8988T (cell line): ENCODE results near the gene AURKAIP1.
"Not testable (repeated sequence)": the region's sequence is repeated elsewhere in the genome, so short reads cannot be mapped to it uniquely, and the experiment has no call there.

ENCODE experiments used
- DNase-seq: peaks from one replicate; pipeline ENCODE4 v3.0.0; 2011

Gene AURKAIP1

DNA sequence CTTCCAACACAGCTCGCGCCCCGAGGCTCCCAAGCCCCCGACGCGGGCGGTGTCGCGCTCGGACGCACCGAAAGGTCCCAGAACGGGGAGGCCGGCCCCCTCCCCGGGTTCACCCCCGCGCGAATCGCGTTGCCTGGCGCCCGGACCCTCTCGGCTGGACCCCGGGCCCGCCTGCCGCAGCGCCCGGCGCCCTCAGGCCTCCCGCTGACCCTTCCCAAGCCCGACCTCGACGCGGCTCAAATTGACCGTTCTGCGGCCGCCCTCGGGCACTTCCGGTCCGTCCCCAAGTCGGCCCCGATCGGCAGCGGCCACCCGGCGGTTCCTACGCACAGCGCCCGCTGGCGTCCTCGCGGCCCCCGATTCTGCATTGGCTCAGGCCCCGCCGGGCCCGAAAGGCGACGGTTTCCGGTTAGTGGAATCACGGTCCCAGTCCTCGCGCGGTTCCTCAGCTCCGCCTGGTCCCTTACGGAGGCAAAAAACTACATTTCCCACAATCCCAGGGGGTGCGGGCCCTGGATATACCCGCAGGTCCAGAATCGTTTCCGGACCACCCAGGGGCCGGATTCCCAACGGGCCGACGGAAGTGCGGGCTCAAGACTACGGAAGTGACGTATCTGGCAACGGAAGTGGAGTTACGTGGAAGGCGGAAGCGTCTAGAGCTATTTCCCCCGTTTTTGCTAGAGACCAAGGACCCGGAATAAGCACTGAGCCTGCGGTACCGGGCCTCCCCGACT is at the start of gene AURKAIP1:
TSS of gene AURKAIP1 (minus strand) at position 279 of the 734 bp plus-strand sequence. CDS start 451 bp downstream, outside the sequence.
- DNase-seq: peak; percentile 91

DNA sequence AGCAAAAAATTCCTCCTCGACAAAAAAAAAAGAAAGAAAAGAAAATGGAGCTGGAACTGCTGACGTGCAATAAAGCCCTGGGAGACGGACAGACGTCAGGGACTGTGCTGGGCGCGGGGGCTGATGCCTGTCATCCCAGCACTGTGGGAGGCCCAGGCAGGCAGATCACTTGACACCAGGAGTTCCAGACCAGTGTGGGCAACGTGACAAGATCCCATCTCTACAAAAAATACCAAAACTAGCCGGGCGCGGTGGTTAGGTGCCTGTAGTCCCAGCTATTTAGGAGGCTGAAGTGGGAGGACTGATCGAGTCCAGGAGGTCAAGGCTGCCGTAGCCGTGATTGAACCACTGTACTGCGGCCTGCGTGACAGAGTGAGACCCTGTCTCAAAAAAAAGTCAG is 49.7 kb upstream of the AURKAIP1 start:
- DNase-seq: no peak

DNA sequence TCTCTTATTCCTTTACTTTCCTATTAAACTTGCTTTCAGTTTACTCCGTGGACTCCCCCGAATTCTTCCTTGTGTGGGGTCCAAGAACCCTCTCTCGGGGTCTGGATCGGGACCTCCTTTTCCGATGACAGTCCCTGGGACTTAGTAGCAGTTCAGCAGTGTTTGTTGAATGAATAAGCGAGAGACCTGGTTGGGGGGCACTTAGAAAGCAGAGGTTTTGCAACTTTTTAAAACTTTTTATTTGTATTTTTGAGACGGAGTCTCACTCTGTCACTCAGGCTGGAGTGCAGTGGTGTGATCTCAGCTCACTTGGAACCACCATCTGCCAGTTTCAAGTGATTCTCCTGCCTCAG is 48.2 kb upstream of the AURKAIP1 start:
- DNase-seq: no peak

DNA sequence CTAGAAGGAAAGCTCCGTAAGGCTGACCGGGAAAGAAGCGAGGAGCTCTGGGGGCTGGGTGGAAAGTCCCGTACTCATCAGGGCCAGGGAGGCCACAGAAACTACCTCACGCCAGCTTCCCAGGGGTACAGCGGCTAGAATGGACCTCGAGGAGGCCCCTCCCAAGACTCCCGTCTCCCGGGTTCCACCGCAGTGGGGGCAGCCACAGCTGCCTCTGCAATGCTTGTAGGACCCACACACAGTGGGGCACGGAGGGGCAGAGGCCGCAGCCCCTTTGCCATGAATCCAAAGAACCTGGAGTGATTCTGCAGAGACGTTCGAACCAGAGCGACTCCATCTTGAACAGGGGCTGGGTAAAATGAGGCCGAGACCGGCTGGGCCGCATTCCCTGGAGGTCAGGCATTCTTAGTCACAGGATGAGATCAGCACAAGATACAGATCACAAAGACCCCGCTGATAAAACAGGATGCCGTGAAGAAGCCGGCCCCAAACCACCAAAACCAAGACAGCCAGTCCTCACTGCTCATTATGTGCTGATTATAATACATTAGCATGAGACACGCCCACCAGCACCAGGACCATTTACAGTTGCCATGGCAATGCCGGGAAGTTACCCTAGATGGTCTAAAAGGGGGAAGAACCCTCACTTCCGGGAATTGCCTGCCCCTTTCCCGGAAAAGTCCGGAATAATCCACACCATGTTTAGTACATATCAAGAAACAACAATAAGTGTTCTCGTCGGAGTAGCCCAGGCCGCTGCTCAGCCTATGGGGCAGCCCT is 47.6 kb upstream of the AURKAIP1 start:
- peak; percentile 26 for DNase-seq

DNA sequence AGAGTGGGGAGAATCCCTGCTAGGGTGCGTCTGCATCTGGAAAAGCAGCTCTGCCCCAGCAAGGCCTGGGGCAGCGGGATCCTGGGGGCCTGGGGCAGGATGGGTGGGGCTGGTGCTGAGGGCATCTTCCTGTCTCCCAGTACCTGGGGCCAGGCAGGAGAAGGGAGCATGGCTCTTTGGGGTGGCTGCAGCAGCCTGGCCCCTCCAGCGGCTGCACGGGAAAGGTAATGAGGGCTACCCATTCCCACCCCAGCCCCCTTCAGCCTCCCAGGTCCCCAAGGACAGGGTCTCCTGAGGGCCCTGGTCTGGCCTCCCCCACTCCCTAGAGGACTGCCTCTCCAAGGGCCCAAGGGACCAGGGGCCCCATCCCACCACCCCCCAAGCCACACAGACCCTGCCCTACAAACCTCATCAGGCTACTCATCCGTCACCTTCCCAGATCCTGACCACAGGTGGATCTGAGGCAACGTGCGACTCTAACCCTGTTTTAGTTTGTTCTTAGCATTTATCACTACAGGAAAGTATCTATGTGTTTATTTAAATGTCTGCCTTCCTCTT is 47.0 kb upstream of the AURKAIP1 start:
- DNase-seq: peak; percentile 28

DNA sequence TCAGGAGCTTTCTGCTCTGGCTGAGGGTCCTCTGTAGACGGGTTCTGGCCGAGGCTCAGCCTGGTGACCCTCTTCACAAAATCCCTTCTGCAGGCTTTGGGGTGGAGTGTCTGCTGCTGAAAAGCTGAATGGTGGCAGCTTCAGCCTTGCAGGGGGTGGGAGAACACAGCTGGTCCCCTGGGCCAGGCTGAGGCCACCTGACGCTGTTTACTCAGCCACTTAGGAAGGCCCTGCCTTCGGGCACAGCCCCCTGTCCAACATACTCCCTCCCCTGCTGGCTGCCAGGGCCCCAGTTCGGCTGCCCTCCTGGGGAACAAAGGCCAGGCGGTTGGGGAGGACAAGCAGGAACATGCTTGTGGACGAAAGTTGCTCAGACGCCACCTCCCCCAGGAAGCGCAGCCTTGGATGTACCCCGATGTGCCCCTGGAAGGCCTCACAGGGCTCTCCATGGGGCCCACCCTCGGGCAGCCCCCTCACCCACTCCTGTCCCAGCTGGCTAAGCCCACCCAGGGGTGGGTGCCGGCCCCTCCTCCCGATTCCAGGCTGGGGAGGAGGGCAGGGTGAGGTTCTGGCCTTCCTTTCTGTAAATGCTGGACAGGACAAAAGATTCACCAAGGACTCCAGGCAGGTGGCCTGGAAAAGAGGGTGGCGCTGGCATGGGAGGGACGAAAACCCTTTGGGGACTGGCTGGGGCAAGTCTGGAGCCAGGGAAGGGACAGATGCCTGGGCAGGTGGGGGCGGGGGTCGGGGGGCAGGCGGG is 46.3 kb upstream of the AURKAIP1 start, which contains the start of gene ANKRD65:
TSS of gene ANKRD65 (minus strand) at position 130 of the 760 bp plus-strand sequence. CDS start 271 bp downstream, outside the sequence.
- DNase-seq: no peak

DNA sequence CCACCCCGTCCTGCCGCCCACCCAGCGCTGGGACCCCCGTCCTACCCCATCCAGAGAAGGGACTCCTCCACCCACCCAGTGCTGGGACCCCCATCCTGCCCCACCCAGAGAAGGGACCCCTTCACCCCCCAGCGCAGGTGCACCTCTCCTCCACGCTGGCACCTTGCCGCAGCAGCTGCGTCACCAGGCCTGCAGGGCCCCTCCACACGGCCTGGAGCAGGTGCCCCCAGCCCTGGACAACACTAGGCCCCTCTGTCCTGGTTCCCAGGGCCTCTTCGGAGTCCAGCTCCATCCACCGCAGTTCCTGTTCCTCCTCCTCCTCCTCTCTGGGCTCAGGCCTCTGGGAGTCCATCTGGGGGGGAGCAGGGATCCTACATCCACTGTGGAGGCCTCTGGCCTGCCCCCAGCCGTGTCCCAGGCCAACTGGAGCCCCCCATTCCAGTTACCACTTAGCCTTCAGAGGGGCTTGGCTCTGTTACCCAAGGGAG is 45.7 kb upstream of the AURKAIP1 start:
- peak; percentile 16 for DNase-seq

DNA sequence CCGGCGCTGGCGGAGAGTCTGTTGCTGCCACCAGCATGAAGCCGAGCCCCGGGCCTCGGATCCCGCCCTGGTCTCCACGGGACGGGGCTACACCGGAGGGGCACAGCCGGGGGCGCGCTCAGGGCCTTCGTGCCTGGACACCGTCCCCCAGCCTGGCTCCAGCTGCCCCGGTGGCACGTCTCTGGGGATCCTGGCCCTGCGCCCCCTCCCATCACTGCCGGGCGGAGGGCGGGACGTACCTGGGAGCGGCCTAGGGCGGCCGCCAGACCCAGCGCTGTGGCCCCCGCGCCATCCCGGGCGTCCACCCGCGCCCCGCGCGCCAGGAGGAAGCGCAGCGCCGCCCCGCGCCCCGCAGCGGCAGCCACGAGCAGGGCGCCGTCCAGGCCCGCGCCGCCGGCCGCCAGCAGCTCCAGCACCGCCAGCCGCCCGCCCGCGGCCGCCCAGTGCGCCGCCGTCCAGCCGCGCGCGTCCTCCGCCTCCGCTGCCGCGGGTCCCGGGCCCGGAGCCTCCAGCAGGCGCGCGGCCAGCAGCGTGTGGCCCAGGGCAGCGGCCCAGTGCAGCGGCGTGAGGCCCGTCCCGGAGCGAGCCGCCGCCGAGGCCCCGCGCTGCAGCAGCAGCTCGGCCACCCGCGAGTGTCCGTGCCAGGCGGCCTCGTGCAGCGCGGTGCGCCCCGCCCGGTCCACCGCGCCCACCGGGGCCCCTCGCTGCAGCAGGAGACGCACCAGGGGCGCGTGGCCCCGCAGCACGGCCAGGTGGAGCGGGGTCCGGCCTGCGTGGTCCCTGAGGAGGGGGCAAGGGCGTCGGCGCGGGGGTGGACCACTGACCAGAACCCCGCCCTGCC is 45.0 kb upstream of the AURKAIP1 start:
- DNase-seq: no peak

DNA sequence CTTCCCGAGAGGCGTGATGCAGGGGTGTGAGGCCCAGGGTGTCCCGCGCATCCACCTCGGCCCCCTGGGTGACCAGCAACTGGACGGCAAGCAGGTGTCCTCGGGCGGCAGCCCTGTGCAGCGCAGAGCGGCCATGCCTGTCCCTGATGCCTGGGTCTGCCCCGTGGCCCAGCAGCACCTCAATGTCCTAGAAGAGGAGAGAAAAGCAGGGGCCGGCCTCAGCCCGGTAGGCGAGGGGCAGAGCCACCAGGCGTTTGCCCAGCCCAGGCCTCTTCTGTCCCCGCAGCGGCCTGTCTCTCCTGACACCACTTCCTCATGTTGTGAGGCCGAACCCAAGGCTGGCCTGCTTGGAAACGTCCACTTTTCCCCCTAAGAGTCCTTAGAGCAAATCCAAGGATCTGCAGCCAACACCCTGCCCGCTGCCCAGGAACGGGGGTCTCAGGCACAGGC is 44.4 kb upstream of the AURKAIP1 start:
- DNase-seq: no peak

DNA sequence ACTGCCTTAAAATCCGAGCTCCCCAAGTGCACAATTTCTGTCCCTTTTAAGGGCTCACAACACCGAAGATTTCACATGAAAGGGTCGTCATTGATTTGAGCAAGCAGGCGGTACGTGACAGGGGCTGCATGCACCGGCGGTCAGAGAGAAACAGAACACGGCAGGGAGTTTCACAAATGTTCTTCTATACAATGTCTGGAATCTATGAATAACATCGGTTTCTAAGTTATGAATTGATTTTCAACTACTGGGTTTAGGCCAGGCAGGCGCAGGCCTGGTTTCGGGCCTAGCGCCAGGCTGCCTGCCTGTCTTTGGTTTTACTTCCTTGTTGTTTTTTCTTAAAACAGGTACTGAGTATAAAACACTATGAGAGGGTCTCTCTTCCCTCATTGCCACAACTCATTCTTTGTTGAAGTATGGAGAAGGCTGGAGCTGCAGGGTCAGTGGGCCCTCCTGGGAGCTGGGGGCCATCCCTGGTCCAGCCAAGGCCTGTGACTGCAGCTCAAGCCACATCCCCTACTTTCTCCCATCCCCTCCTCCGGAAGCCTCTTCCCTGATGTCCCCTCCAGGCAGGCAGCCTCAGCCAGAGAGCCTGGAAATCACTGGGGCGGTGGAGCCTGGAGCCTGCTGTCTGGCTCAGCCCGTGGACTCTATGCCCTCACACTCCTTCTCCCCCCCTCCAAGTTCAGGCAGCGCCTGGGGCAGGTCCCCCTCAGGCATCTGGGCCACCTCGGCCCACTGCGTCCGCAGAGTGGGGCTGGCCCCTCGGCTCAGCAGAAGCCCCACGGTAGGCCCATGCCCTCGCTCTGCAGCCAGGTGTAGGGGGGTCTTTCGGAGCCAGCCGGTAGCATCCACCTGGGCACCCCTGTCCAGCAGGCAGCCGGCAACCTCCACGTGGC is 43.7 kb upstream of the AURKAIP1 start:
- DNase-seq: no peak

DNA sequence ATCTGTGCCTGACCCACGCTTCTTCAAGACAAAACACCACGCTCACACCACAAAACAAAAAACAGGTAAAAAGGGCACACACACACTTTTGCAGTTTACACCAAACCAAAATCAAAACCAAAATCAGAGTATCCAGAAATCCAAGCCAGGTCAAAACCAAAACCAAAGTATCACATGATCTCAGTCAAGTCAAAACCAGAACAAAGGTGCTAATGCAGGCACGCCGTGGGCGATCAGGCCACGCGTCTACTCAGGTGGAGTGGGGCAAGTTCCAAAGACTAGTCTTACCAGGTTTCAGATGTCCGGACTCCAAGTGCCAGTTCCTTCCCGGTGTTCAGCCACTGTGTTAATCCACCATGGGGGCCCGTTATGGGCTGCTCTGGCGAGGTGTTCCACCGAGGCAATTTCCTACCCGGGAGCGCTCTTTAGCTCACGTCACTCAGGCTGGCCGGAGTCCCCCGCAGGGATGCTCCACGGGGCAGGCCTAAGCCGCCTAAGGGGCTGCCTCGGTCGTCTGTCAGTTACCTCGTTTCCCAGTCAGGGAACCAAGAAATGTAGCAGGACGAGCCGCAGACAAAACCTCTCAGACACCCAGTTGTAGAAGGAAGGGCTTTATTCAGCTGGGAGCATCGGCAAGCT is 42.9 kb upstream of the AURKAIP1 start:
- not testable (repeated sequence) for DNase-seq

DNA sequence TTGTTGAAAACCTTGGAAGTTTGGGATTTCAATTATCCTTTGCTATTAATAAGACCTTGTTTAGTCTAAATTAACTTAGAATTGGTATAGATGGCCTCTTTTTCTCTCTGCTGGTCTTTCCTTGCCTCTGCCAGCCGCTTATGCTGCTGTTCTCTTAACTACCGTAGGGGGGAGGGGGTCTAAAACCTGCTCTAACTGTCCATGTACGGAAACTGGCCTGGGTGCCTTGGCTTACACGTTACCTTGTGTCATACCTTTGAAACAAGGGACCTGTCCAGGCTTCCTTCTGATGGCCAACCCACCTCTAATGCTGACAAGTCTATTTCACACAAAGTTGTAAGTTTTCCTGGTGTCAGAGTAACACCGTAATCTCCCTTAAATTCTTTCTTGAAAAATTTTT is 42.4 kb upstream of the AURKAIP1 start:
- not testable (repeated sequence) for DNase-seq

DNA sequence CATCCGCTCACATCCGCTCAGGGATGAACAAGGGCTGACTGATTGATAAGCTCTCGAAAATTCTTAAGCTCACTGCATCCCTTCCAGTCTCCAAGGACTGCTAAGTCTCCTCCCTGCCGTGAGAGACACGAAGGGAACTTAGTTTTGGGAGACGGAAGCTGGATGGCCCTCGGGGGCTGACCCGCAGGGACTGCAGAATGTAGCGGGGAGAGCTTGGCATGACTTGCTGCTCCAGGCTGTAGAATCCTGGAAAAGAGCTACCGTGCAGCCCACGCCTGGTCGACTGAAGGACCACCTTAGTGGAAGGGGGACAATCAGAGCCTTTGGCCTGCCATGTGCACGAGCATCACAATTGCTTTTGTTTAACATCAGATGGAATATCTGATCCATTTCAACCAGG is 40.7 kb upstream of the AURKAIP1 start:
- DNase-seq: no peak

DNA sequence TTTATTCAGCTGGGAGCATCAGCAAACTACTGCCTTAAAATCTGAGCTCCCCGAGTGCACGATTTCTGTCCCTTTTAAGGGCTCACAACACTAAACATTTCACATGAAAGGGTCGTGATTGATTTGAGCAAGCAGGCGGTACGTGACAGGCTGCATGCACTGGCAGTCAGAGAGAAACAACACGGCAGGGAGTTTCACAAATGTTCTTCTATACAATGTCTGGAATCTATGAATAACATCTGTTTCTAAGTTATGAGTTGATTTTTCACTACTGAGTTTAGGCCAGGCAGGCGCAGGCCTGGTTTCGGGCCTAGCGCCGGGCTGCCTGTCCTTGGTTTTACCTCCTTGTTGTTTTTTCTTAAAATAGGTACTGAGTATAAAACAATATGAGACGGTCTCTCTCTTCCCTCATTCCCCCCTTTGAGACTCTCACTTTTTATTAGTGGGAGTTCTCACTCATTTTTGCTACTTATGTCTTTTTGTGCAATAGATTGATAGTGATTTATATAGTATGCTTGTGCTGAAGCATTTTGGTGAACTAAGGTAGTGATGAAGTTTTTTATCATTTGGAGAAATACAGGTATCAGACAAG is 37.4 kb upstream of the AURKAIP1 start:
- DNase-seq: not testable (repeated sequence)

DNA sequence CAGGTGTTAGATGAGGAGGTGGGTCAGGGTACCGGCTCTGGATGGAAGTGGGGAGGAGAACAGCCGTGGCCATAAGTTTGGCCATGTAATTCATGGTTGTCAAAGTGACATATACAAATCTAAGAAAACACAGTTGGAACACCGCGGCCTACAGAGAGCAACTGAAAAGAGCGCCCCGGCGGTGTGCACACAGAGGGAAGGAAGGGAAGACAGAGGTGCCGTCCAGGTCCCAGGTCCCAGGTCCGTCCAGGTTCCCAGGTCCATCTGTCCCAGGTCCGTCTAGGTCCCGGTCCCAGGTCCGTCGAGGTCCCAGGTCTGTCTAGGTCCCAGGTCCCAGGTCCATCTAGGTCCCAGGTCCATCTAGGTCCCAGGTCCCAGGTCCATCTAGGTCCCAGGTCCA is 36.6 kb upstream of the AURKAIP1 start:
- no peak for DNase-seq

DNA sequence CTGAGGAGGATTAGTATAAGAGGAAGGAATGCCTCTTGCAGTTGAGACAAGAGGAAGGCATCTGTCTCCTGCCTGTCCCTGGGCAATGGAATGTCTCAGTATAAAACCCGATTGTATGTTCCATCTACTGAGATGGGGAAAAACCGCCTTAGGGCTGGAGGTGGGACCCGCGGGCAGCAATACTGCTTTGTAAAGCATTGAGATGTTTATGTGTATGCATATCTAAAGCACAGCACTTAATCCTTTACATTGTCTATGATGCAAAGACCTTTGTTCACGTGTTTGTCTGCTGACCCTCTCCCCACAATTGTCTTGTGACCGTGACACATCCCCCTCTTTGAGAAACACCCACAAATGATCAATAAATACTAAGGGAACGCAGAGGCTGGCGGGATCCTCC is 35.2 kb upstream of the AURKAIP1 start:
- not testable (repeated sequence) for DNase-seq

DNA sequence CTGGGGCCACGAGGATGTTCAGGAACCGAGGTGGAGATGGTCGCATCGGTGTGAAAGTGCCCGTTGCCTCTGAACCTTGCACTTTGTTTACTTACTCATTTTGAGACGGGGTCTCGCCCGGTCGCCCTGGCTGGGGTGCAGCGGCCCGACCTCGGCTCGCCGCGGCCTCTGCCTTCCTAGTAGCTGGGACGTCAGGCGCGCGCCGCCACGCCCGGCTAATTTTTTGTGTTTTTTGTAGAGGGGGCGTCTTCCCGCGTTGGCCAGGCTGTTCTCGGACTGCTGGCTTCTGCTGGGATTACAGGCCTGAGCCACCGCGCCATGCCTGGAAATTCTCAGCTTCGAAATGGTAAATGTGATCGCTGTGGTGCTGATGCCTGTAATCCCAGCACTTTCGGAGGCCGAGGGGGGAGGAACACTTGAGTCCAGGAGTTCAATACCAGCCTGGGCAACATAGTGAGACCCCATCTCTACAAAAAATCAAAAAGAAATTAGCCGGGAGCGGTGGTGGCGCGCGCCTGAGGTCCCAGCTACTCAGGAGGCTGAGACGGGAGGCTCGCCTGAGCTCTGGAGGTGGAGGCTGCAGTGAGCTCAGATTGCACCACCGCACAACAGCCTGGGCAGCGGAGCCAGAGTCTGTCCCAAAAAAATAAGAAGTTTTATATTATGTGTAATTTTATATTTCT is 32.8 kb upstream of the AURKAIP1 start:
- DNase-seq: no peak

DNA sequence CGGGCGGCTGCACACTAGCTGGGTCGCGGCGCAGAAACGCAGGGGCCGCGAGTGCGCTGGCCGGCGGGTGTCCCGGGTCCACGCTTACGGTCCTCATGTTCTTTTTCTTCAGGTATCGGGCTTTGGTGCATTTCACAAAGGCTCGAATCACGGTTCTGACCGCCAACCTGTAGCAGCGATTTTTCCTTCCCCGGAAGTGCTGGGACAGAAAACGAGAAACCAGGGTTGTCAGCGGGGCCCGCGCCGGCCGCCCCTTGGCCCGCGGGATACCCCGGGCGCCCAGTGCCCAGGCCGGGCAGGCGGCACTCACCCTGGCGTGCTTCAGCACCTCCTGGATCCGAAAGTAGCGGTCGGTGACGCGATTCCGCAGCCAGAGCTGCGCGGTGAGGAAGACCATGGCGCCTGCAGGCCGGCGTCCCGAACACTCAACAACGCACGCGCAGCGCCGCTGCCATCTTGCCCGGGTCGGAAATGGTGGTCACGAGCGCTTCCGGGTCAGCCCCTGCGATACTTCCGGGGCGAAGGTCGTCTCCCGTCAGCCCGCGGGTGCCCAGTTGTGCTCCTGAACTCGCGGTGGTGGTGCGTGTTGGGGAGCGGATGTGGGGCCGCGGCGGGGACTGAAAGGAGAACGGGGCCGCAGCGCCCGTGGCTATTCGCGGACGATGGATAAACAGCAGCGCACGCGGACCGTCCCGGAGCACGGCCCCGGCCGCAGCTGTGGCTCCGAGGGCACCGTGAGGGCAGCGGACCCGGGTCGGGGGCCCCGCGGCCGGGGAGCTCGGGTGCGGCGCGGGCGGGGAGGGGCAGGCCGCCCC is 32.0 kb upstream of the AURKAIP1 start, which contains the start of gene MRPL20:
TSS of gene MRPL20 (minus strand) at position 473 of the 815 bp plus-strand sequence. CDS start at position 397, 76 bp downstream.
- peak; percentile 89 for DNase-seq
